ENCODE measurements around the gene MCCC1. TPM values are rescaled to one million over a fixed set of nuclear protein-coding genes. Genes with fewer than 3 reads are reported as not detected.

Gene MCCC1
- total and polyA plus RNA-seq, 2 of the 4 experiments (the other 2 are of a cell fraction): 14.2 to 17.9 TPM

- H2BK20ac ChIP-seq (ENCODE audit: low read depth, low read length): no peak overlapping the region
- H3K36me3 ChIP-seq (ENCODE audit: control insufficient read depth, insufficient read depth, low read length): no peaks in the 10 kb centered on the region
- no peak overlapping the region for H2BK15ac ChIP-seq (ENCODE audit: low read depth, low read length)
- no peak overlapping the region for H3K4me3 ChIP-seq (ENCODE audit: insufficient read depth, low read depth, low read length)
- 100% methylated on average over 1 of the region's 6 CpGs; no CpG with 5 or more reads in 1 of the 2 experiments for WGBS, 2 experiments (ENCODE audit: extremely low coverage in 2 of 2, insufficient read length in 1 of 2)
- DNase-seq (no peak), ATAC-seq (ENCODE audit: low read depth) (no peak)
- in situ Hi-C loops (cut with MboI; ENCODE audit: low sequenced_read_pairs): no loop called here
- peaks cover 16 to 49% of the 10 kb centered on the region in 2 experiments for H3K79me1 ChIP-seq (ENCODE audit: low read depth in 1 of 2, low read length in 2 of 2)
- no peak overlapping the region for H4K91ac ChIP-seq (ENCODE audit: insufficient read depth, low read depth, low read length)
- H2AK5ac ChIP-seq (ENCODE audit: low read depth, low read length): no peak overlapping the region
- H2BK120ac ChIP-seq (ENCODE audit: low read depth, low read length): no peak overlapping the region
- no TSS peak for BruUV-seq (replicated peaks)
- dilution Hi-C loops (cut with HindIII; ENCODE audit: low sequenced_read_pairs, unreplicated experiment): no loop called here
- POLR2A ChIA-PET (ENCODE audit: unreplicated experiment): no interaction called here
- no peak overlapping the region for H3K4ac ChIP-seq (ENCODE audit: low read depth, low read length)
- no peak overlapping the region for H2AFZ ChIP-seq (replicated peaks; ENCODE audit: low read length, poor library complexity)
- H3K27ac ChIP-seq (ENCODE audit: insufficient read depth, low read length): no peak overlapping the region
- H3K4me1 ChIP-seq (ENCODE audit: control insufficient read depth, insufficient read depth, low read length): peaks cover 11% of the 10 kb centered on the region
- no peak overlapping the region for H3K18ac ChIP-seq (ENCODE audit: low read depth, low read length)
- intact Hi-C loops (cut with micrococcal nuclease): no loop called here
- CTCF ChIA-PET: no interaction called here
- H3K14ac ChIP-seq (replicated peaks; ENCODE audit: low read depth, low read length): no peak overlapping the region
- H3K27me3 ChIP-seq (ENCODE audit: control insufficient read depth, insufficient read depth, low read length): no peaks in the 10 kb centered on the region
- H4K8ac ChIP-seq (ENCODE audit: low read depth in 2 of 2, low read length in 2 of 2): no peak overlapping the region
- no peak overlapping the region for H2AK9ac ChIP-seq (replicated peaks; ENCODE audit: low read depth, low read length, poor library complexity)
- H4K5ac ChIP-seq (ENCODE audit: low read depth, low read length): no peak overlapping the region
- no peak overlapping the region for H3K4me2 ChIP-seq (ENCODE audit: low read depth, low read length)
- H3K9me3 ChIP-seq (ENCODE audit: control insufficient read depth, insufficient read depth, low read length): no peaks in the 10 kb centered on the region
- H2BK5ac ChIP-seq (ENCODE audit: low read depth, low read length, poor library complexity, severe bottlenecking): no peak overlapping the region
- no peak overlapping the region for H3K56ac ChIP-seq (ENCODE audit: extremely low read depth, insufficient read depth, low read length)
- no peak overlapping the region for H3K9ac ChIP-seq (ENCODE audit: low read depth, low read length)
- peak overlapping the region; percentile 20; the same call in 1 of the 2 replicates for H3K23ac ChIP-seq (ENCODE audit: low read depth, low read length)
- peaks cover 10% of the 10 kb centered on the region for H3K9me1 ChIP-seq (ENCODE audit: insufficient read depth, low read length)
- peaks cover 9% of the 10 kb centered on the region for H4K20me1 ChIP-seq (ENCODE audit: insufficient read depth, low read length)
- no peak for TF ChIP-seq RAD21 (IDR thresholded peaks at IDR 0.05; ENCODE audit: low read length)
Observed at GRCh38 chr3:182972387-182972786, 126.9 kb downstream of the MCCC1 start.
